Endothelial cell (in vitro differentiated cells): Measurements from ENCODE around the gene PPFIA4. TPM values are rescaled to one million over a fixed set of nuclear protein-coding genes. Genes with fewer than 3 reads are reported as not detected.
"Not testable (repeated sequence)": the region's sequence is repeated elsewhere in the genome, so short reads cannot be mapped to it uniquely, and the experiment has no call there.

ENCODE experiments used
- DNase-seq: peaks from one replicate; pipeline ENCODE4 v3.0.0; 2021; ENCODE audit warnings: low spot score
- H3K27ac Mint-ChIP-seq: one replicate; pipeline ENCODE4 v1.8.0; 2021; ENCODE audit warnings: mixed read lengths, inconsistent platforms; ENCODE audit not compliant: unreplicated experiment
- H3K27me3 Mint-ChIP-seq: one replicate; pipeline ENCODE4 v1.8.0; 2021; ENCODE audit warnings: mild to moderate bottlenecking, moderate library complexity, mixed read lengths, inconsistent platforms; ENCODE audit not compliant: unreplicated experiment
- H3K36me3 Mint-ChIP-seq: one replicate; pipeline ENCODE4 v1.8.0; 2021; ENCODE audit warnings: mild to moderate bottlenecking, low read depth, mixed read lengths, inconsistent platforms; ENCODE audit not compliant: unreplicated experiment
- H3K4me1 Mint-ChIP-seq: one replicate; pipeline ENCODE4 v1.8.0; 2021; ENCODE audit warnings: mild to moderate bottlenecking, mixed read lengths, inconsistent platforms; ENCODE audit not compliant: unreplicated experiment
- H3K4me3 Mint-ChIP-seq: one replicate; pipeline ENCODE4 v1.8.0; 2021; ENCODE audit warnings: mild to moderate bottlenecking, mixed read lengths, inconsistent platforms; ENCODE audit not compliant: unreplicated experiment
- H3K9me3 Mint-ChIP-seq: one replicate; pipeline ENCODE4 v1.8.0; 2021; ENCODE audit warnings: mixed read lengths, inconsistent platforms; ENCODE audit not compliant: unreplicated experiment
- CTCF ChIP-seq: fragments of 200-600 bp; sonication (generic); IDR thresholded peaks from one replicate; pipeline ENCODE4 v1.5.0; 2021; ENCODE audit warnings: antibody characterized with exemption; ENCODE audit not compliant: unreplicated experiment
- total RNA-seq: library from RNA; stranded (reverse); fragmentation: NEBNext Ultra II Directional; extraction: Animal tissue kit (Norgen Biotek cat#: 25700); gene quantifications from one replicate; pipeline ENCODE4 v1.2.1, GENCODE V29; 2021; ENCODE audit not compliant: unreplicated experiment

The PPFIA4 gene
- total RNA-seq, 1 donor from 2014 or later = 4.0 TPM

- no peaks in the 10 kb centered on the region for H3K4me1 Mint-ChIP-seq
- peak; percentile 65 for DNase-seq
- peak; percentile 76 for TF ChIP-seq CTCF
- H3K4me3 Mint-ChIP-seq = no peak overlapping the region
- H3K27ac Mint-ChIP-seq = no peak overlapping the region
- H3K27me3 Mint-ChIP-seq = peaks cover 4% of the 10 kb centered on the region
- no peaks in the 10 kb centered on the region for H3K9me3 Mint-ChIP-seq
- no peaks in the 10 kb centered on the region for H3K36me3 Mint-ChIP-seq
Measured at GRCh38 chr1:202998836-202999750, 27.2 kb upstream of the PPFIA4 start.

GRCh38 chr1:203000217-203000944 is 25.9 kb upstream of the PPFIA4 start:
- H3K36me3 Mint-ChIP-seq = no peaks in the 10 kb centered on the region
- H3K27me3 Mint-ChIP-seq = peaks cover 4% of the 10 kb centered on the region
- no peak overlapping the region for H3K4me3 Mint-ChIP-seq
- no peak for TF ChIP-seq CTCF
- no peaks in the 10 kb centered on the region for H3K4me1 Mint-ChIP-seq
- no peak overlapping the region for H3K27ac Mint-ChIP-seq
- no peaks in the 10 kb centered on the region for H3K9me3 Mint-ChIP-seq
- no peak for DNase-seq

- no peaks in the 10 kb centered on the region for H3K36me3 Mint-ChIP-seq
- no peak for TF ChIP-seq CTCF
- peaks cover 10% of the 10 kb centered on the region for H3K27me3 Mint-ChIP-seq
- DNase-seq = no peak
- H3K9me3 Mint-ChIP-seq = no peaks in the 10 kb centered on the region
- H3K27ac Mint-ChIP-seq = peak overlapping the region; percentile 38
- H3K4me3 Mint-ChIP-seq = no peak overlapping the region
- H3K4me1 Mint-ChIP-seq = peaks cover 10% of the 10 kb centered on the region
Measured at GRCh38 chr1:203001986-203002385, 24.3 kb upstream of the PPFIA4 start.

GRCh38 chr1:203002951-203003350 is 23.3 kb upstream of the PPFIA4 start:
- H3K9me3 Mint-ChIP-seq = no peaks in the 10 kb centered on the region
- no peak overlapping the region for H3K4me3 Mint-ChIP-seq
- no peak overlapping the region for H3K27ac Mint-ChIP-seq
- peaks cover 11% of the 10 kb centered on the region for H3K27me3 Mint-ChIP-seq
- peaks cover 14% of the 10 kb centered on the region for H3K4me1 Mint-ChIP-seq
- no peak for DNase-seq
- no peaks in the 10 kb centered on the region for H3K36me3 Mint-ChIP-seq
- TF ChIP-seq CTCF = no peak

GRCh38 chr1:203005395-203006142 is 20.7 kb upstream of the PPFIA4 start:
- Mint-ChIP-seq H3K27ac (peak overlapping the region; percentile 98), H3K4me3 (peak overlapping the region; percentile 97), H3K4me1 (peaks cover 22% of the 10 kb centered on the region)
- not testable (repeated sequence) for H3K9me3 Mint-ChIP-seq, DNase-seq, H3K36me3 Mint-ChIP-seq, H3K27me3 Mint-ChIP-seq
